GM06990 (cell line): ENCODE data around the gene COL4A2.

Source experiments
- DNase-seq: peaks from one replicate; pipeline ENCODE4 v3.0.0-alpha.2; 2011; ENCODE audit not compliant: insufficient read length; ENCODE audit errors: extremely low read depth
- H3K27me3 ChIP-seq: replicated peaks from 2 replicates; pipeline ENCODE4 v1.6.0; 2011; ENCODE audit warnings: low read length; ENCODE audit not compliant: control insufficient read depth, insufficient read depth
- H3K36me3 ChIP-seq: 2 replicates; pipeline ENCODE4 v1.5.1; 2011; ENCODE audit warnings: low read length; ENCODE audit not compliant: control insufficient read depth, insufficient read depth
- H3K4me3 ChIP-seq: replicated peaks from 2 replicates; pipeline ENCODE4 v1.5.1; 2011; ENCODE audit warnings: low read depth, mild to moderate bottlenecking, control low read depth, low read length
- TF ChIP-seq, protein P1 (sequence below): IDR thresholded peaks from 2 replicates; pipeline ENCODE4 v1.5.1; 2011; ENCODE audit warnings: low read length, control low read depth, mild to moderate bottlenecking, inconsistent platforms; ENCODE audit not compliant: insufficient read depth, poor library complexity, severe bottlenecking

The COL4A2 gene

GRCh38 chr13:110457361-110457760, 150.3 kb downstream of the COL4A2 start:
- Histone ChIP-seq H3K4me3 (no peak overlapping the region), H3K27me3 (no peaks in the 10 kb centered on the region), H3K36me3 (no peaks in the 10 kb centered on the region)
- TF ChIP-seq, protein P1, sequence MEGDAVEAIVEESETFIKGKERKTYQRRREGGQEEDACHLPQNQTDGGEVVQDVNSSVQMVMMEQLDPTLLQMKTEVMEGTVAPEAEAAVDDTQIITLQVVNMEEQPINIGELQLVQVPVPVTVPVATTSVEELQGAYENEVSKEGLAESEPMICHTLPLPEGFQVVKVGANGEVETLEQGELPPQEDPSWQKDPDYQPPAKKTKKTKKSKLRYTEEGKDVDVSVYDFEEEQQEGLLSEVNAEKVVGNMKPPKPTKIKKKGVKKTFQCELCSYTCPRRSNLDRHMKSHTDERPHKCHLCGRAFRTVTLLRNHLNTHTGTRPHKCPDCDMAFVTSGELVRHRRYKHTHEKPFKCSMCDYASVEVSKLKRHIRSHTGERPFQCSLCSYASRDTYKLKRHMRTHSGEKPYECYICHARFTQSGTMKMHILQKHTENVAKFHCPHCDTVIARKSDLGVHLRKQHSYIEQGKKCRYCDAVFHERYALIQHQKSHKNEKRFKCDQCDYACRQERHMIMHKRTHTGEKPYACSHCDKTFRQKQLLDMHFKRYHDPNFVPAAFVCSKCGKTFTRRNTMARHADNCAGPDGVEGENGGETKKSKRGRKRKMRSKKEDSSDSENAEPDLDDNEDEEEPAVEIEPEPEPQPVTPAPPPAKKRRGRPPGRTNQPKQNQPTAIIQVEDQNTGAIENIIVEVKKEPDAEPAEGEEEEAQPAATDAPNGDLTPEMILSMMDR: no peak
- no peak for DNase-seq

DNA sequence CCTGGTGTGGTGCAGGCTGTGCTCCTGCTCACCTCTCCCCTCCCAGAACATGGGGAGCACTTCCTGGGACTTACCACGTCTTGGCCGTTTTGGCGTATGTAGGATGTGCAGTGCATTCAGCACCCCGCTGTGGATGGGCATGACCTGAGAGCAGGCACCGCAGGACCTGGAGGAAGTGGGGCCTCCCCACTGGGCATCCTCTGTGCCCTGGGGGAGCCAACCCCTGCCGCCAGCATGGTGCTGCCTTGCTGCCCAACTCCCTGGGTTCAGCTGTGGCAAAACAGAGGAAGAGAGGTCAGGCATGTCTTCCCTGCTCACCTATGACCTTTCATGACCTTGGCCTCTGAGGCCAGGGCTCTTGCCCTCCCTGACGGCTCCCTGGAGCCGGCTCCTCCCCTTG, 150.9 kb downstream of the COL4A2 start:
- TF ChIP-seq, protein P1: no peak
- no peak overlapping the region for H3K4me3 ChIP-seq
- no peaks in the 10 kb centered on the region for H3K36me3 ChIP-seq
- no peaks in the 10 kb centered on the region for H3K27me3 ChIP-seq
- DNase-seq: no peak

DNA sequence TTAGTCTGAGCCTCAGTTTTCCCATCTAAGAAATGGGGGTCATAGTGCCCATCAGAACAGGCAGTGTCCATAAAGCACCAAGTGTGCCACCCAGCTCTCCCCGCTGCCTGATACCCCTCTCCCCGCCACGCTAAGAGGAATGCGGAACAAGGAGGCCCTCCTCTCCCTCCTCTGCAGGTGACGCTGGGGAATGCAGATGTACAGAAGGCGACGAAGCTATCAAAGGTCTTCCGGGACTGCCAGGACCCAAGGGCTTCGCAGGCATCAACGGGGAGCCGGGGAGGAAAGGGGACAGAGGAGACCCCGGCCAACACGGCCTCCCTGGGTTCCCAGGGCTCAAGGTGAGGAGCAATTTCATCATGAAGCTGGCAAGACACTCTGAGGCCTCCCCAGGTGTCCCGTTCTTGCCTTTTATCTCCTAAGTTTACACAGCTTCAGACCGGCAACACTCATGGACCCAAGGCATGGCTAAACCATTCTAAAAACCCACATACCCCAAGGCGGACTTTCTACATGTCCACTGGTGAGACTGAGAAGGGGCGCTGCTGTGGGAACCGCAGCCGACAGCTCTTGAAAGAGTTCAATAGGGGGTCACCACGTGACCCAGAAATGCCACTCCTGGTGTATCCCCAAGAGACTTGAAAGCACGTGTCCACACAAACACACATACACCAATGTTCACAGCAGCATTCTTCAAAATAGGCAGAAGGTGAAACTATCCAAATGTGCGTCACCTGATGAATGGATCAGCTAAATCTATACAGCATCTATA, 151.7 kb downstream of the COL4A2 start:
- Histone ChIP-seq H3K27me3 (no peaks in the 10 kb centered on the region), H3K36me3 (no peaks in the 10 kb centered on the region)
- TF ChIP-seq, protein P1: no peak

DNA sequence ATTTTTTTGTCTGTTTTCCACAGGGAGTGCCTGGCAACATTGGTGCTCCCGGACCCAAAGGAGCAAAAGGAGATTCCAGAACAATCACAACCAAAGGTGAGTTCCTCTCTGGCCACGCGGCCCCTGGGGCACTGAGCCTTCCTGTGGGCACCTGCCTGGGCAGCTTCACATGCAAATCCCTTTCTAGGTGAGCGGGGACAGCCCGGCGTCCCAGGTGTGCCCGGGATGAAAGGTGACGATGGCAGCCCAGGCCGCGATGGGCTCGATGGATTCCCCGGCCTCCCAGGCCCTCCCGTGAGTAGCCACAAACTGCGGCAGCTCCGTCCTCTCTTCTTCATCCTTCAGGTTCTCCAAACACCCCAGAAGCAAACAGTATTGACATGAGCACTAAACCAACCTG, 155.0 kb downstream of the COL4A2 start:
- DNase-seq: no peak
- TF ChIP-seq, protein P1: no peak
- Histone ChIP-seq H3K27me3 (no peaks in the 10 kb centered on the region), H3K4me3 (no peak overlapping the region), H3K36me3 (no peaks in the 10 kb centered on the region)

More for the DNA sequence above, 151.7 kb downstream of the COL4A2 start:
- H3K4me3 ChIP-seq: no peak overlapping the region
- DNase-seq: no peak

DNA sequence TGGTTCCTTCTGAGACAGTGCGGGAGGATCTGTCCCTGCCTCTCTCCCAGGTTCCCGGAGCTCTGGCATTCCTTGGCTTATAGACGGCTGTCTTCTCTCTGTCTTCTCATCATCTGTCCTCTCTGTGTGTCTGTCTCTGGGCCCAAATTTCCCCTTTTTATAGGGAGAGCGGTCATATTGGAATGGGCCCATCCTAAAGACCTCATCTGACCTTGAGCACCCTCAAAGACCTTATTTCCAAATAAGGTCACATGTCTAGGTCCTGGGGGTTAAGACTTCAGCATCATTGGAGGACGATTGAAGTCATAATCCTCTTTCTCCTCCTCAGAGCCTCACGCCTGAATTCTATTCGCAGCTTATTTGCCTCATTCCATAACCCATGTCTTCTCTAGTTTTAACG, 156.1 kb downstream of the COL4A2 start:
- H3K36me3 ChIP-seq: no peaks in the 10 kb centered on the region
- TF ChIP-seq, protein P1: no peak
- H3K4me3 ChIP-seq: no peak overlapping the region
- no peaks in the 10 kb centered on the region for H3K27me3 ChIP-seq
- DNase-seq: no peak
